Fibroblast of villous mesenchyme (primary cell): Measurements from ENCODE around the gene CRTC1. TPM values are rescaled to one million over a fixed set of nuclear protein-coding genes. Genes with fewer than 3 reads are reported as not detected.
A peak's percentile ranks its signal among the peaks of the same experiment; 100 is the strongest.

Source experiments
- DNase-seq: peaks from one replicate; pipeline ENCODE4 v3.0.0-alpha.2; 2010; ENCODE audit warnings: low read depth
- H3K4me3 ChIP-seq: 2 replicates; pipeline ENCODE4 v1.5.1; 2011; ENCODE audit warnings: low read depth, mild to moderate bottlenecking, low read length
- total RNA-seq: library from RNA; depleted of rRNA; stranded (reverse); fragments of >200 nt; gene quantifications from 2 replicates; pipeline ENCODE4 v1.2.3, GENCODE V29; 2012
- TF ChIP-seq, protein P1 (sequence below): IDR thresholded peaks from 2 replicates; pipeline ENCODE4 v1.5.1; 2012; ENCODE audit warnings: low read depth, mild to moderate bottlenecking, low read length; ENCODE audit not compliant: insufficient read depth

The CRTC1 gene
- total RNA-seq, 1 donor, result 2.2 TPM

DNA sequence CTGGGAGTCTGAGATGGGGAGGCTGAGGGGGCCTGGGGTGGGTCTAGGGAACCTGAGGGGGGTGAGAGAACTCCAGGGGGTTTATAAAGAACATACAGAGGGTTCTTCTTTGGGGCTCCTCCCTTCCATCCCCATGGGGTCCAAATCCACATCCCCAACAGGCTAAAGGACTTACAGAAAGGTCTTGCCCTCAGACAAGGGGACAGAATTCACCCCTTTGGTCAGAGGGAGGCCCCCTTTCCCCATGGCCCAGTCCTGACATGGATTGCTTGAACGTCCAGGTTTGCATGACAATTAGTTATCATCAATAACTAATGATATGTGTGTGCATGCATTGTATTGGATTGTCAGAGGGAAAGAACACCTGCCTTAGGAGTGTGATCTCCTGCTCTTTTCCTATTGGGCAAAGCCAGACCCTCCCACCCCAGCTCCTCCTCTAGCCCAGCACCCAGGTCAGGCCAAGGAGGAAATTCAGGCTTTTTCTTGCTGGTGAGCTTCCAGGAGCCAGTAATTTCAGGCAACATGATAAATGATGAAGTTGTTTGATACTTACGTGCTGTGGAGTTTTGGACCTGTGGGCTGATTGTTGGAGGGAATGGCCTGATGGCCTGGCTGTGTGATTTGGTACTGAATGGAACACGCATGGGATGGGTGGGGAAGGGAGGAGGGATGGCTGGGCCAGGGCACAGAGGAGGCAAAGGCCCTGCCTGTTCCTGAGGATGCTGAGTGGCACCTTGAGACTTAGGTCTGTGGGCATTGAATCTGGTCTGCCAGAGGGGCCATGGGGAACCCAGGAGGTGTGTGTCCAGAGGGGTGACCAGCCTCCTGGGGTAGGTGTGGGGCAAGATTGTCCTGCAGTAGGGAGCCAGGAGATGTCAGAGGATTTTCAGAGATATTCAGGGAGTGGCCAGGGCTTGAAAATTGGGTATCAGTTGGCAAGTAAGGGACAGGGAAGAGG lies 45.5 kb upstream of the CRTC1 start:
- H3K4me3 ChIP-seq, result peak overlapping the region; percentile 85
- no peak for DNase-seq
- TF ChIP-seq, protein P1, sequence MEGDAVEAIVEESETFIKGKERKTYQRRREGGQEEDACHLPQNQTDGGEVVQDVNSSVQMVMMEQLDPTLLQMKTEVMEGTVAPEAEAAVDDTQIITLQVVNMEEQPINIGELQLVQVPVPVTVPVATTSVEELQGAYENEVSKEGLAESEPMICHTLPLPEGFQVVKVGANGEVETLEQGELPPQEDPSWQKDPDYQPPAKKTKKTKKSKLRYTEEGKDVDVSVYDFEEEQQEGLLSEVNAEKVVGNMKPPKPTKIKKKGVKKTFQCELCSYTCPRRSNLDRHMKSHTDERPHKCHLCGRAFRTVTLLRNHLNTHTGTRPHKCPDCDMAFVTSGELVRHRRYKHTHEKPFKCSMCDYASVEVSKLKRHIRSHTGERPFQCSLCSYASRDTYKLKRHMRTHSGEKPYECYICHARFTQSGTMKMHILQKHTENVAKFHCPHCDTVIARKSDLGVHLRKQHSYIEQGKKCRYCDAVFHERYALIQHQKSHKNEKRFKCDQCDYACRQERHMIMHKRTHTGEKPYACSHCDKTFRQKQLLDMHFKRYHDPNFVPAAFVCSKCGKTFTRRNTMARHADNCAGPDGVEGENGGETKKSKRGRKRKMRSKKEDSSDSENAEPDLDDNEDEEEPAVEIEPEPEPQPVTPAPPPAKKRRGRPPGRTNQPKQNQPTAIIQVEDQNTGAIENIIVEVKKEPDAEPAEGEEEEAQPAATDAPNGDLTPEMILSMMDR, result no peak

DNA sequence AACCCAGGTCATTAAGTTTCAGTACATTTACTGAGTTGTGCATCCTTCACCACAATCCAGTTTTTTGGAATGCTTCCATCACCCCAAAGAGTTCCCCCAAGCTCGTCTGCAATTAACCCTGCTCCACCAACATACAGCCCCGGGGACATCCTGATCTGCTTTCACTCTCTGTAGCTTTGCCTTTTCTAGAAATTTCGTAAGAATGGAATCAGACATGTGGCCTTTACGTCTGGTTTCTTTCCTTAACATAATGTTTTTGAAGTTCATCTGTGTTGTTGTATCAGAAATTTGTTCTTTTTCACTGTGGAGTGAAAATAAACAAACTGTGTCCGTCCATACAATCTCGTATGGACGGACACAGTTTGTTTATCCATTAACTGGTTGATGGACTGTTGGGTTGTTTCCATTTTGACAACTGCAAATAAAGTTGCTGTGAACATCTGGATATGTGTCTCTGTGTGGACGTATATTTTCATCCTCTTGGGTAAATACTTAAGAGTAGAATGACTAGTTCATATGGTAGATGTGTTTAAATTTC lies 43.7 kb upstream of the CRTC1 start:
- peak; percentile 74 for DNase-seq
- H3K4me3 ChIP-seq, result no peak overlapping the region
- TF ChIP-seq, protein P1, result no peak

DNA sequence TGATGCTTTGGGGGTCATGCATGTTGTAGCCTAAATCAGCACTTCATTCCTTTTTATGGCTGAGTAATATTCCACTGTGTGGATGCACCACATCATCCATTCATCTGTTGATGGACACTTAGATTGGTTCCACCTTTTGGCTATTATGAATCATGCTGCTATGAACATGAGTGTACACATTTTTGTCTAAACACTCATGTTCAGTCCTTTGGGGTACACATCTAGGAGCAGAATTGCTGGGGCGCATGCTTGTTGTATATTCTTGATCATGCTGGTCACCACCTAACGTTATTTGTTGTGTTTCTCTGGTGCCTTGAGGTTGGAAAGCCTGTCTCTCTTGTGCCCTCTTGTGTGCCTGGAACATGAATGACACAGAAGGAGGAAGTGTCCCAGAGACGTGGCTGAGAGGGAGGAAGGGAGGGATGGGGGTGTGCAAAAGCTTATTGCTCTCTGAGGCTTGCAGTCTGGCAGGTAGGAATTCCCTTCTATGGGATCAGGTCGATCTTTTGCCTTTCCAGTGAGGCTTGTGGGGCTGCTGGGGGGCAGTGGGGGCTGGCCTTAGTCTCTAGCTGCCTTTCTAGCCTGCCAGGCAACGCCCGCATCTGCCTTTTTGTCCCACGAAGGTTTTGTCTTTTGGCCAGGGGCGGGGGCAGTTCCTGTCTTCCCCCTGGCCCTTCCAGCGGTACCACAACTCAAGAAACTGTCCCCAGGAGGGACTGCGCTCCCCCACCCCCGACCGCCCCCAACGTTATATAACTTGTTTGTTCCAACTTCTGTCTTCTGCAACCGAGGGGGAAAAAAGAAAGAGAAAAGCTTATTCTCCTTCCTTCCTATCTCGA lies 39.1 kb upstream of the CRTC1 start:
- TF ChIP-seq, protein P1, result no peak
- no peak for DNase-seq
- H3K4me3 ChIP-seq, result no peak overlapping the region

DNA sequence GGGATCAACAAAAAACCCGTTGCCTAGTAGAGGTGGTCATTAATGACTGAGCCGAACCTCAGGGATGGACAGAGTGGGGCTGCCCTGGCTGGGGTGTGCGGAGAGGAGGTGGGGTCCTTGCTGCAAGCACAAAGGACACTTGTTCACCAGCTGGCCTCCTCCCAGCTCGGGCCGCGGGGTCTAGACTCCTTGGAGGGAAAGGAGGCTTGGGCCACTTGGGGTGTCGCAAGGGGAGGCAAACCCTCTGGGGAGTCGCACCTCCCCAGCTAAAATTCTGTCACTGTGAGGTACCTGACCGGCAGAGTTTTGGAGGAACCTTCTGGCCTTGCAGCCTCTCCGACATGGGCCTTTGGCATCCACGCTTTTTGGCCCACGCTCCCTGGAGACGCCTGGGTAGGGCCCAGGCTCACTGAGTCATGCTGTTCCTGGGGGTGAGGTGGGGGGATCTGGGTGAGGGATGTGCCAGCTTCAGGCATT lies 38.4 kb upstream of the CRTC1 start:
- DNase-seq, result no peak
- TF ChIP-seq, protein P1, result no peak

DNA sequence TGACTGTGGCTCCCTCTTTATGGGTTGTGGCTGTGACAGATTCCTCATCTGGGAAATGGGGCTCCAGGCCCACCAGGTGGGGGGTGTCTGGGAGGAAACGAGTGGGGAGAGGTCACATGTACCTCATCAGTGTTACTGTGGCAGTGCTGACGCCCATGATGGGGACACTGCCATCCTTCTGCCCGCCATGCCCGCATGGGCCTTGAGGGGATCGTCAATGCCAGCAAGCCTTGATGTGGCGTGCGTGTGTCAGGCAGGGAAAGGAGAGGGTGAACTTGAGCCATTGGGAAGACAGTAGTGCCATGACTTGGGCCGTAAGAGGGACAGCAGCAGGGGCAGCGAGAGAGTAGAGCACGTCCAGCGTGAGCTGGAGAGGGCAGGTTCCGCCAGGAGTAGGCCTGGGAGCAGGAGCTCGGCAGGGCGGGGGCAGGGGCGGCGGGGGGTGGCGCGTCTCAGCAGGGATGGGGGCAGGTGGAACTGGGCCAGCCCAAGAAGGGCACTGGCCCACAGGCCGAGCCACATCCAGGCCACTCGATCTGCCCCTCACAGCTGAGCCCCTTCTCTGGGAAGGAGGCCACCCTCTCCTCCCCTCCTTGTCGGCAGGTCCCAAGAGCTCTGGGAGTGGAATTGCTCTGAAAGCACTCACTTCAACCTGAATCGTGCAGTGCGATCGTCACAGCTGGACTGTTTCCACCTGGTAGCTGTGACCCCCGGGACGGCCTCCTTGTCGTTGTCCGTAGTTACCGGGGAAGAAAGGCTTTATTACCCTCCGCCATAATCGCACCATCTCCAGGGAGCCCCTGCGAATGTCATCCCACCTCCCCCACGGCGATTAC lies 36.7 kb upstream of the CRTC1 start:
- H3K4me3 ChIP-seq, result no peak overlapping the region
- TF ChIP-seq, protein P1, result no peak

More for the DNA sequence above, 38.4 kb upstream of the CRTC1 start:
- H3K4me3 ChIP-seq, result no peak overlapping the region

DNA sequence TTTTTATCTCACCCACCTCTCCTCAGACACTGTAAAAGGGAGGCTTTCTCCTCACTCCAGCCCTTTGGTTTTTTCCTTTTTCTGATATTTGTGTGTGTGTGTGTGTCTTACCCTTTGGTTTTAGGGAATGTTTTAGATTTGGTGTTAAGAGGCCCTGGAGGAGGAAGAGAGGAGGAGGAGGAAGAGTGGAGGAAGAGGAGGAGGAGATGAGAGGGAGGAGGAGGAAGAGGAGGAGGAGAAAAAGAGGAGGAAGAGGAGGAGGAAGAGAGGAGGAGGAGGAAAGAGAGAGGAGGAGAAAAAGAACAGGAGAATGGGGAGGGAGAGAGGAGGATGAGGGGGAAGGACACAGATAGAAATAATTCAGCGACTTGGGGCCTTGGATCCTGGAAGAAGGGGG lies 36.1 kb upstream of the CRTC1 start:
- no peak for DNase-seq
- no peak overlapping the region for H3K4me3 ChIP-seq
- TF ChIP-seq, protein P1, result no peak

More for the DNA sequence above, 36.7 kb upstream of the CRTC1 start:
- DNase-seq, result no peak
